Psoas muscle (tissue), 8 donors: ENCODE measurements around the gene POLL. TPM values are rescaled to one million over a fixed set of nuclear protein-coding genes. Genes with fewer than 3 reads are reported as not detected.
A peak's percentile ranks its signal among the peaks of the same experiment; 100 is the strongest.
"Not testable (repeated sequence)": the region's sequence is repeated elsewhere in the genome, so short reads cannot be mapped to it uniquely, and the experiment has no call there.

Experiments
- ATAC-seq, 4 donors: fragments of 200-7000 bp; cut with Tn5 transposase; one replicate each; pipeline ENCODE4 v1.9.1; 2020; ENCODE audit warnings: moderate library complexity in 3 of 4, mild to moderate bottlenecking in 2 of 4
- DNase-seq, 2 donors: peaks; one replicate each; pipeline ENCODE4 v3.0.0-alpha.2; 2020
- H3K27ac ChIP-seq: fragments of 200-600 bp; one replicate; pipeline ENCODE4 v1.8.0; 2022
- H3K27me3 ChIP-seq, 3 donors: fragments of 200-600 bp in 1 of 3; one replicate each; pipeline versions ENCODE4 v1.6.1 to v1.8.0; 2013 to 2022; ENCODE audit warnings: low read length in 2 of 3, mild to moderate bottlenecking in 2 of 3, moderate library complexity in 1 of 3; ENCODE audit not compliant: insufficient read depth in 3 of 3
- H3K36me3 ChIP-seq, 2 donors: fragments of 200-600 bp in 1 of 2; one replicate each; pipeline versions ENCODE4 v1.6.1 to v1.8.0; 2013 to 2022; ENCODE audit warnings: low read depth in 1 of 2, mild to moderate bottlenecking in 1 of 2, moderate library complexity in 1 of 2; ENCODE audit not compliant: insufficient read depth in 1 of 2
- H3K4me1 ChIP-seq: fragments of 200-600 bp; one replicate; pipeline ENCODE4 v1.8.0; 2022
- H3K4me3 ChIP-seq: fragments of 200-600 bp; one replicate; pipeline ENCODE4 v1.8.0; 2022; ENCODE audit warnings: mild to moderate bottlenecking
- H3K9me3 ChIP-seq: fragments of 200-600 bp; one replicate; pipeline ENCODE4 v1.8.0; 2022
- CTCF ChIP-seq: fragments of 200-600 bp; IDR thresholded peaks from one replicate; pipeline ENCODE4 v1.8.0; 2022; ENCODE audit warnings: antibody characterized with exemption
- WGBS, 3 donors: extraction: QIAGEN DNeasy Blood & Tissue Kit; methylation state at CpG; one replicate each; pipeline versions ENCODE4 v1.1.6 to v1.1.7; 2013; 5-methylcytosine and 5-hydroxymethylcytosine counted together
- intact Hi-C, 2 donors: fragments of 100-400 bp; cut with DNase I; formaldehyde crosslinking; loops; one replicate each; pipeline versions ENCODE4 v1.11.0 to v1.14.2; 2022
- polyA plus RNA-seq, 3 donors: library from polyadenylated mRNA; stranded (reverse); fragments of 200-250 nt; gene quantifications; one replicate each; pipeline ENCODE4 v1.2.3, GENCODE V29; 2013
- total RNA-seq, 4 donors: library from RNA; stranded (reverse); fragmentation: NEBNext Ultra II Directional in 2 of 4; extraction: Animal tissue kit (Norgen Biotek cat#: 25700) in 2 of 4; gene quantifications; one replicate each; pipeline versions ENCODE4 v1.2.1 to v1.2.4, GENCODE V29; 2021 to 2023
- donor health status: healthy with polysubstance abuse.
- donor health status: DM: no; HTN: no; CAD: no; lungs with moderate emphysema.
- donor health status: Bipolar disorder and iron deficiency.
- donor health status: healthy.
- donor health status: DM: yes; HTN: yes; CAD: no.
- donor health status: DM: no; HTN: no; CAD: no.
- donor health status: DM: no; HTN: no; CAD: no.
- donor health status: DM: yes; HTN: yes; CAD: no.

POLL gene
- total and polyA plus RNA-seq, 7 donors, result 19.0 to 29.3 (median 21.6) TPM

- intact Hi-C loops, result no loop called here
- Histone ChIP-seq H3K9me3 (no peaks in the 10 kb centered on the region), H3K4me3 (no peak overlapping the region), H3K4me1 (peaks cover 5% of the 10 kb centered on the region), H3K27me3 (no peaks in the 10 kb centered on the region), H3K36me3 (peaks cover 0 to 10% of the 10 kb centered on the region in 2 donors), H3K27ac (peak overlapping the region; percentile 73)
- TF ChIP-seq CTCF, result no peak
- peak in 1 of 2 donors; percentile 38 for DNase-seq
- peak; percentile 81 to 93 (median 88) for ATAC-seq
- WGBS, 3 donors, result 39 to 48% (median 41%) methylated on average over 13 of the region's 13 CpGs
These were observed 7.8 kb upstream of the POLL start for GRCh38 chr10:101595591-101596433.

DNA sequence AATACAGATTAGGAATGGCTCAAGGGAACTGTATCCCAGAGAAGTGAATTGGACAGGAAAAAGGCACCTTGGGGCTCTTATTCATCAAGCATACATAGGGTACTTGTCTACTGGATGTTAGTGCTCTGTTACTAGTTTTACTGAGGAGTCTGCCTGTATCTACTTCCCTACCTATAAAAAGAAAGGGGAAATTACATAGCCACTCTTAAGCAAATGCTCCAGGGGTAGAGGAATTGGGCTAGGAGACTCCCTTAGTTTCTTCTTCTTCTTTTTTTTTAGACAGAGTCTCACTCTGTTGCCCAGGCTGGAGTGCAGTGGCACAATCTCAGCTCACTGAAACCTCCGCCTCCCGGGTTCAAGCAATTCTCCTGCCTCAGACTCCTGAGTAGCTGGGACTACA is 5.3 kb upstream of the POLL start:
- H3K9me3 ChIP-seq, H3K4me3 ChIP-seq, intact Hi-C loops, H3K27ac ChIP-seq, ATAC-seq, H3K4me1 ChIP-seq, H3K27me3 ChIP-seq, DNase-seq: not testable (repeated sequence)
- WGBS, 3 donors, result 69 to 91% (median 70%) methylated on average over 2 of the region's 2 CpGs
- H3K36me3 ChIP-seq, result peaks cover 0 to 10% of the 10 kb centered on the region in 2 donors

DNA sequence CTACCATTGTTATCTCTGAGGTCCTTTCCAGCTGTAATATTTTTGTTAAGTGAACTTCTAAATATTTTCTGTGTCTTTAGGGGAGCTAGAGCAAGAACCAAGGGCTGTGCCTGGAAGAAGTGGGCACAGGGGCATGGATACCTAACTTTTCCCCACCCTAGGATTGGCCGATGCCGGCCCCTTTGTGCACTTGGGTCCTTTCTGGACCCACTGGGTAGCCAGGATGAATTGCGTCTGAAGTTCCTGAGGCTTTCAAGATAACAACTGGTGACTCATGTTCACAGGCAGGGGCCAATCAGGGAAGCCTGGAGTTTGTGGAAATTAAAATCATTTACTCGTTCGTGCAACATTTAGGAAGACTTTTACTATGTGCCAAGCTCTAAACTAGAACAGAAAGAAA is 822 bp upstream of the POLL start:
- no peaks in the 10 kb centered on the region for H3K27me3 ChIP-seq
- H3K36me3 ChIP-seq, result peaks cover 0 to 25% of the 10 kb centered on the region in 2 donors
- DNase-seq (peak in 1 of 2 donors; percentile 6), ATAC-seq (no peak)
- no peaks in the 10 kb centered on the region for H3K9me3 ChIP-seq
- WGBS, 3 donors, result 72 to 77% (median 73%) methylated on average over 5 of the region's 5 CpGs
- H3K4me1 ChIP-seq, result peaks cover 11% of the 10 kb centered on the region
- no peak overlapping the region for H3K27ac ChIP-seq
- intact Hi-C loops, result no loop called here
- no peak for TF ChIP-seq CTCF
- peak overlapping the region; percentile 91 for H3K4me3 ChIP-seq

DNA sequence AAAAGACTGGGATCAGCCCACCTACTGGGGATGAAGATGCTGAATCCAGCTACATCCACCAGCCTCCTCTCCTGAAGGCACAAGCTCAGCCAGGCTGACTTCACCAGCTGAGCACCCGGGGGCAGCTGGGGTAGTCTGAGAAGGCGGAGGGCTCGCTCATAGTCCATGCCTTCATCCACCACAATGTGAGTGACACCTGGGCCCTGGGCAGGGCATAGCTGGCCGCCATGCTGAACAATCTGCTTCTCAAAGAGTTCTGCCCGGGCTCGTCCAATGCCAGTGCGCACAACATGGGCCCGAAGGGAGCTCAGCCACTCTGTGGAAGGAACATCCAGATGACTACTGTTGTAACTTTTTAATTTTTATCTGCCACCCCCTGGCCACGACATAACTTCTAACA is 2.2 kb downstream of the POLL start:
- intact Hi-C loops, result no loop called here
- Histone ChIP-seq H3K27me3 (no peaks in the 10 kb centered on the region), H3K36me3 (peaks cover 2 to 56% of the 10 kb centered on the region in 2 donors), H3K9me3 (no peaks in the 10 kb centered on the region), H3K4me1 (peaks cover 11% of the 10 kb centered on the region), H3K4me3 (no peak overlapping the region), H3K27ac (no peak overlapping the region)
- no peak for ATAC-seq
- 91 to 93% (median 91%) methylated on average over 9 of the region's 9 CpGs for WGBS, 3 donors
- peak in 1 of 2 donors; percentile 28 for DNase-seq
- TF ChIP-seq CTCF, result no peak

GRCh38 chr10:101580486-101581399 is 7.3 kb downstream of the POLL start:
- intact Hi-C loops, result no loop called here
- no peak for TF ChIP-seq CTCF
- peaks cover 2 to 87% of the 10 kb centered on the region in 2 donors for H3K36me3 ChIP-seq
- DNase-seq (peak in 1 of 2 donors; percentile 16), ATAC-seq (no peak)
- no peak overlapping the region for H3K27ac ChIP-seq
- no peaks in the 10 kb centered on the region for H3K9me3 ChIP-seq
- H3K4me1 ChIP-seq, result no peaks in the 10 kb centered on the region
- no peak overlapping the region for H3K4me3 ChIP-seq
- WGBS, 3 donors, result 78 to 81% (median 79%) methylated on average over 10 of the region's 10 CpGs
- H3K27me3 ChIP-seq, result no peaks in the 10 kb centered on the region
